HepG2 (cell line): Measurements from ENCODE around the gene WDR87. TPM values are rescaled to one million over a fixed set of nuclear protein-coding genes. Genes with fewer than 3 reads are reported as not detected.

ENCODE experiments used
- ARHGAP35 ChIP-seq: sonication (generic); formaldehyde crosslinking; IDR thresholded peaks from 2 replicates; pipeline ENCODE4 v1.9.0; 2022; ENCODE audit warnings: mild to moderate bottlenecking, inconsistent platforms, moderate library complexity, missing genetic modification reagents, borderline replicate concordance
- ATAD3A ChIP-seq: sonication (generic); formaldehyde crosslinking; IDR thresholded peaks from 2 replicates; pipeline ENCODE4 v1.4.0; 2020; ENCODE audit warnings: missing genetic modification reagents
- ATM ChIP-seq: fragments of 450-650 bp; IDR thresholded peaks from 2 replicates; pipeline ENCODE4 v1.7.1; 2017; ENCODE audit warnings: mild to moderate bottlenecking, borderline replicate concordance
- CAMTA2 ChIP-seq: sonication (generic); formaldehyde crosslinking; IDR thresholded peaks from 2 replicates; pipeline ENCODE4 v1.4.0; 2020; ENCODE audit warnings: mild to moderate bottlenecking, missing genetic modification reagents, borderline replicate concordance
- ELF3 ChIP-seq: IDR thresholded peaks from 2 replicates; pipeline ENCODE4 v1.6.1; 2016; ENCODE audit warnings: missing genetic modification reagents, missing compliant biosample characterization
- IRX3 ChIP-seq: sonication (generic); formaldehyde crosslinking; IDR thresholded peaks from 2 replicates; pipeline ENCODE4 v1.8.1; 2023; ENCODE audit warnings: mild to moderate bottlenecking, low read depth, missing genetic modification reagents, borderline replicate concordance
- MED13 ChIP-seq: sonication (generic); formaldehyde crosslinking; IDR thresholded peaks from 2 replicates; pipeline ENCODE4 v1.5.0; 2020; ENCODE audit warnings: missing genetic modification reagents
- MIXL1 ChIP-seq: IDR thresholded peaks from 2 replicates; pipeline ENCODE4 v1.6.1; 2016
- NFRKB ChIP-seq: fragments of 450-650 bp; IDR thresholded peaks from 2 replicates; pipeline ENCODE4 v1.6.1; 2017
- PHF8 ChIP-seq: sonication (generic); formaldehyde crosslinking; IDR thresholded peaks from 2 replicates; pipeline ENCODE4 v1.5.0; 2020; ENCODE audit warnings: missing genetic modification reagents
- RBAK ChIP-seq: sonication (generic); formaldehyde crosslinking; IDR thresholded peaks from 2 replicates; pipeline ENCODE4 v1.5.1; 2020; ENCODE audit warnings: mild to moderate bottlenecking, missing genetic modification reagents
- RFXAP ChIP-seq: sonication (generic); formaldehyde crosslinking; IDR thresholded peaks from 2 replicates; pipeline ENCODE4 v1.4.0; 2020; ENCODE audit warnings: missing genetic modification reagents, borderline replicate concordance
- RXRB ChIP-seq: IDR thresholded peaks from 2 replicates; pipeline ENCODE4 v1.6.1; 2016; ENCODE audit warnings: borderline replicate concordance, missing genetic modification reagents, missing compliant biosample characterization
- SIX4 ChIP-seq: sonication (generic); formaldehyde crosslinking; IDR thresholded peaks from 2 replicates; pipeline ENCODE4 v1.4.0; 2020; ENCODE audit warnings: missing genetic modification reagents
- SNRNP70 ChIP-seq: fragments of 200-400 bp; formaldehyde crosslinking; IDR thresholded peaks from 2 replicates; pipeline ENCODE4 v1.6.1; 2017; ENCODE audit warnings: mild to moderate bottlenecking, low read depth, low read length, moderate library complexity
- TEAD2 ChIP-seq: sonication (generic); formaldehyde crosslinking; IDR thresholded peaks from 2 replicates; pipeline ENCODE4 v1.9.0; 2021; ENCODE audit warnings: missing genetic modification reagents
- ZIK1 ChIP-seq: sonication (generic); formaldehyde crosslinking; IDR thresholded peaks from 2 replicates; pipeline ENCODE4 v1.5.0; 2020; ENCODE audit warnings: mild to moderate bottlenecking, low read depth, missing genetic modification reagents, borderline replicate concordance
- ZKSCAN5 ChIP-seq: sonication (generic); formaldehyde crosslinking; IDR thresholded peaks from 2 replicates; pipeline ENCODE4 v1.5.1; 2020; ENCODE audit warnings: mild to moderate bottlenecking, missing genetic modification reagents
- ZNF143 ChIP-seq: sonication (generic); formaldehyde crosslinking; IDR thresholded peaks from 2 replicates; pipeline ENCODE4 v1.4.0; 2020; ENCODE audit warnings: missing genetic modification reagents
- ZNF205 ChIP-seq: IDR thresholded peaks from 2 replicates; pipeline ENCODE4 v1.6.1; 2018; ENCODE audit warnings: missing biosample characterization, missing genetic modification reagents
- ZNF230 ChIP-seq: sonication (generic); formaldehyde crosslinking; IDR thresholded peaks from 2 replicates; pipeline ENCODE4 v1.4.0; 2020; ENCODE audit warnings: mild to moderate bottlenecking, missing genetic modification reagents
- ZNF33A ChIP-seq: sonication (generic); formaldehyde crosslinking; IDR thresholded peaks from 2 replicates; pipeline ENCODE4 v1.5.1; 2020; ENCODE audit warnings: missing genetic modification reagents, mild to moderate bottlenecking, moderate library complexity, borderline replicate concordance
- ZNF431 ChIP-seq: sonication (generic); formaldehyde crosslinking; IDR thresholded peaks from 2 replicates; pipeline ENCODE4 v1.9.0; 2022; ENCODE audit warnings: missing genetic modification reagents, low read depth, mild to moderate bottlenecking, borderline replicate concordance
- ZNF619 ChIP-seq: sonication (generic); formaldehyde crosslinking; IDR thresholded peaks from 2 replicates; pipeline ENCODE4 v1.4.0; 2020; ENCODE audit warnings: mild to moderate bottlenecking, missing genetic modification reagents
- ZNF629 ChIP-seq: sonication (generic); formaldehyde crosslinking; conservative IDR thresholded peaks from 2 replicates; pipeline ENCODE4 v1.5.0; 2020; ENCODE audit warnings: missing genetic modification reagents
- ZNF672 ChIP-seq: sonication (generic); formaldehyde crosslinking; IDR thresholded peaks from 2 replicates; pipeline ENCODE4 v1.8.1; 2022; ENCODE audit warnings: missing genetic modification reagents
- ZNF773 ChIP-seq: sonication (generic); formaldehyde crosslinking; IDR thresholded peaks from 2 replicates; pipeline ENCODE4 v1.4.0; 2020; ENCODE audit warnings: missing genetic modification reagents, borderline replicate concordance
- ZNF782 ChIP-seq: sonication (generic); formaldehyde crosslinking; IDR thresholded peaks from 2 replicates; pipeline ENCODE4 v1.4.0; 2020; ENCODE audit warnings: missing genetic modification reagents, mild to moderate bottlenecking, borderline replicate concordance
- polyA plus RNA-seq, 8 experiments: library from polyadenylated mRNA; depleted of rRNA in 3 of 8; stranded (reverse) in 7 of 8; unstranded in 1 of 8; fragments of >200 nt; fragmentation: Illumina TruSeq in 4 of 8; extraction: Trizol in 4 of 8; gene quantifications; 2 replicates each; pipeline versions ENCODE4 v1.2.1 to v1.2.3, GENCODE V29; 2011 to 2016; ENCODE audit warnings: low read depth in 4 of 8, missing spikeins in 1 of 8, mixed read lengths in 1 of 8; ENCODE audit not compliant: insufficient read depth in 1 of 8
- total RNA-seq, 5 experiments: library from RNA; depleted of rRNA; stranded (reverse); fragments of >200 nt; fragmentation: Illumina TruSeq; extraction: Trizol; gene quantifications; 2 replicates each; pipeline ENCODE4 v1.2.3, GENCODE V29; 2016; ENCODE audit warnings: low read depth in 1 of 5
- TF ChIP-seq, protein P1 (sequence below): sonication (generic); formaldehyde crosslinking; IDR thresholded peaks from 2 replicates; pipeline ENCODE4 v1.4.0; 2020; ENCODE audit warnings: missing genetic modification reagents
- TF ChIP-seq, protein P2 (sequence below): sonication (generic); formaldehyde crosslinking; IDR thresholded peaks from 2 replicates; pipeline ENCODE4 v1.5.1; 2020; ENCODE audit warnings: missing genetic modification reagents, mild to moderate bottlenecking, borderline replicate concordance

The WDR87 gene
- total and polyA plus RNA-seq, 2 of the 13 experiments (the other 11 are each of a cell fraction or from before 2014, with no cell fraction given): not detected

DNA sequence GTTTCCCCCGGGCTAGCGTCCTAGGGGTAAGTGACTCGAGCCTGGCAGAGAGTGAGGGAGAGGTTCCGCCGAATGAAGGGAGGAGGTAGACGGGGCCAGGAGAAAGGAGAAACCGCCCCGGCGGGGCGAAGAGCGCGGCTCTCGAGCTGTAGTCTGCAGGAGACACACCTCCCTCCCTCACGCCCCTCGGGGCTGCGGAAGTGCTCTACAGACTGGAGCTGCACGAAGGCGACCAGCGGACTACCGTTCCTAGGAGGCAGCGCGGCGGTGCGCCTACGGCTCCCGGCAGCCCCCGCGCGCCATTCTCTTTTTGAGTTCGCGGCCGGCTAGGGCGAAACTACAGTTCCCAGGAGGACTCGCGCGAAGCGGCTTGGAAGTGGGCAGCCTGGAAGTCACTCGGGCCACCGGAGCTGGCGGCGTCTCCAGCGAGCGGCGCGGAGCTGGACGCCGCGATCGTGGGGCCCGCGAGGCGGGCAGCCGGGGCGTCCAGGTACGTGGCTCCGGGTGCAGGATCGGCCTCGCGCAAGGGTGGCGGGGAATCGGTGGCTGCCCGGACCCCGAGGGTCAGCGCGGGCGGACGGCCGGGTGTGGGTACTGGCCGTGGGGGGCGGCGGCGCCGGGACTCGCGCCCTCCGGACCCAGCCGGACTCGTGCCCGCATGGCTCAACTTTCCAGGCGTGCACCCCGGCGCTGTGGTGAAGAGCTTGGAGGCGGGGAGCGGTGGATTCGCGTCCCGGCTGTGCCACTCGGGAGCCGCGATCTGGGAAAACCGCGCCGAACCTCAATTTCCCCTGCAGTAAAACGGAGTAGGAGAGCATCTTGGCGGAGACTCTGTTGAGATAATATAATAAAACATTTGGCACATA is 708 bp upstream of the WDR87 start, which contains the start of gene SIPA1L3 (continued):
- TF ChIP-seq ARHGAP35 (CRISPR knock-in tag): no peak
- peak; percentile 19 for TF ChIP-seq RFXAP (CRISPR knock-in tag)
- no peak for TF ChIP-seq NFRKB
- no peak for TF ChIP-seq ZKSCAN5 (CRISPR knock-in tag)
- TF ChIP-seq IRX3 (CRISPR knock-in tag): no peak
- TF ChIP-seq ZNF782 (CRISPR knock-in tag): no peak; the same call in 1 of the 2 replicates
- TF ChIP-seq PHF8 (CRISPR knock-in tag): peak; percentile 83
- no peak for TF ChIP-seq ZNF629
- peak; percentile 58; the same call in 1 of the 2 replicates for TF ChIP-seq ZIK1
- no peak for TF ChIP-seq RXRB
- no peak for TF ChIP-seq SNRNP70
- TF ChIP-seq ZNF230 (CRISPR knock-in tag): peak; percentile 21; the same call in 1 of the 2 replicates
- TF ChIP-seq RBAK (CRISPR knock-in tag): no peak
- TF ChIP-seq ZNF33A (CRISPR knock-in tag): no peak
- no peak for TF ChIP-seq ZNF672 (CRISPR knock-in tag)
- TF ChIP-seq, protein P1, sequence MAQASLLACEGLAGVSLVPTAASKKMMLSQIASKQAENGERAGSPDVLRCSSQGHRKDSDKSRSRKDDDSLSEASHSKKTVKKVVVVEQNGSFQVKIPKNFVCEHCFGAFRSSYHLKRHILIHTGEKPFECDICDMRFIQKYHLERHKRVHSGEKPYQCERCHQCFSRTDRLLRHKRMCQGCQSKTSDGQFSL (CRISPR knock-in tag): no peak
- 0 out of 2 replicates have a peak, but pooled peaks have one; percentile 37 for TF ChIP-seq SIX4 (CRISPR knock-in tag)
- no peak for TF ChIP-seq CAMTA2
- no peak for TF ChIP-seq MIXL1 (CRISPR knock-in tag)
- TF ChIP-seq, protein P2, sequence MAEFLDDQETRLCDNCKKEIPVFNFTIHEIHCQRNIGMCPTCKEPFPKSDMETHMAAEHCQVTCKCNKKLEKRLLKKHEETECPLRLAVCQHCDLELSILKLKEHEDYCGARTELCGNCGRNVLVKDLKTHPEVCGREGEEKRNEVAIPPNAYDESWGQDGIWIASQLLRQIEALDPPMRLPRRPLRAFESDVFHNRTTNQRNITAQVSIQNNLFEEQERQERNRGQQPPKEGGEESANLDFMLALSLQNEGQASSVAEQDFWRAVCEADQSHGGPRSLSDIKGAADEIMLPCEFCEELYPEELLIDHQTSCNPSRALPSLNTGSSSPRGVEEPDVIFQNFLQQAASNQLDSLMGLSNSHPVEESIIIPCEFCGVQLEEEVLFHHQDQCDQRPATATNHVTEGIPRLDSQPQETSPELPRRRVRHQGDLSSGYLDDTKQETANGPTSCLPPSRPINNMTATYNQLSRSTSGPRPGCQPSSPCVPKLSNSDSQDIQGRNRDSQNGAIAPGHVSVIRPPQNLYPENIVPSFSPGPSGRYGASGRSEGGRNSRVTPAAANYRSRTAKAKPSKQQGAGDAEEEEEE (CRISPR knock-in tag): no peak; the same call in 1 of the 2 replicates
- no peak for TF ChIP-seq ZNF773 (CRISPR knock-in tag)
- TF ChIP-seq ZNF143 (CRISPR knock-in tag): peak; percentile 97
- peak; percentile 51; the same call in 1 of the 2 replicates for TF ChIP-seq ELF3 (CRISPR knock-in tag)
- no peak for TF ChIP-seq TEAD2
- TF ChIP-seq ZNF205 (CRISPR knock-in tag): 0 out of 2 replicates have a peak, but pooled peaks have one; percentile 4
- TF ChIP-seq ZNF619 (CRISPR knock-in tag): no peak
- TF ChIP-seq ATM: no peak
- no peak for TF ChIP-seq ATAD3A
- TF ChIP-seq ZNF431: no peak
- TF ChIP-seq MED13: 0 out of 2 replicates have a peak, but pooled peaks have one; percentile 17
